Measurements from ENCODE around the gene NAV2.
A peak's percentile ranks its signal among the peaks of the same experiment; 100 is the strongest.

The NAV2 gene

DNA sequence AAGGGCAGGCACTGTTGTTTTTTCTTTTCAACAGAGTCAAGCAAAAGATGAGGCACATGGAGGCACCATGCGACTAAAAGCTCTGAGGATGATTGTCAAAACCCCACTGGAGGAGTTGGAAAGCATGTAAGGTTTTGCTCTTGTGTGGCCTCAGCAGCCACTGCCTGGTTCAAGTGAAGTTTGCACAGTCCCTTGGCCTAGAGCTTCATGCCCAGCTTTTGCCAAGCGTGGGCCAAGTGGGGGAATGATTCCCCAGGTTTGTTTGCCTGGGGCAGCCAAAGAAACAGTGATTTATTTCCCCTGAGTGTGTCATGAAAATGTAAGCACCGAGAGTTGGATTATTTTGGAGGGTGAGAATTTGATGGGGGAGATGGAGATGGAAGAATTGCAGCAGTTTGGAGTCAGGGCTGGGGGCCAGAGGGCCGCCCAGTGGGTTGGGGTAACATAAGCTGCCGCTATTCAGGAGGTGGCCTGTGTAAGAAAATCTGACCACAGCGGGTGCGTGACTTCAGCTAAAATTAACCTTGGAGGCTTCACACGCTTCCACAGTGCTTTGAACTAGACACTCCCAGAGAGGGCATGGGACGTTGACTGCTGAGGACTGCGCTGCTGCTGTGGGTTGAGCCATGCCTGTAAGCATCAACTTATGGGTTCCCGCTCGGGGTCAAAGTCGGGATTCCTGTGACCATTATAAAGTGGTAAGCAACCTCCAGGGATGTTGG lies 100.7 kb downstream of the NAV2 start:
- no peak for DNase-seq

DNA sequence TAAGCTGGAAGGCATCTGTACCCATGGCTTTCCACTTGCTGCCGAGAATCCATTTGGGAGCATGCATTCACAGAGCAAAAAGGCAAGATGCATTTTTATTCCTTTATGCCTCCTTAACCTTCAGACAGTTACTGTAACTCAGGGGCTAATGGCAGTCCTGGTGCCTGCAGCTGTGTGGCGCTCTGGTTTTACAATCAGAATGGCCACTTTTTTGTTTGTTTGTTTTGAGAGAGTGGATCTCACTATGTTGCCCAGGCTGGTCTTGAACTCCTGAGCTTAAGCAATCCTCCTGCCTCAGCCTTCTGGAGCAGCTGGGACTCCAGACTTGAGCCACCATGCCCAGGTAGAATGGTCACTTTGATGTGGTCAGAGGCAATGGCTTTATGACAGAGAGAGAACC lies 101.8 kb downstream of the NAV2 start:
- no peak for DNase-seq

DNA sequence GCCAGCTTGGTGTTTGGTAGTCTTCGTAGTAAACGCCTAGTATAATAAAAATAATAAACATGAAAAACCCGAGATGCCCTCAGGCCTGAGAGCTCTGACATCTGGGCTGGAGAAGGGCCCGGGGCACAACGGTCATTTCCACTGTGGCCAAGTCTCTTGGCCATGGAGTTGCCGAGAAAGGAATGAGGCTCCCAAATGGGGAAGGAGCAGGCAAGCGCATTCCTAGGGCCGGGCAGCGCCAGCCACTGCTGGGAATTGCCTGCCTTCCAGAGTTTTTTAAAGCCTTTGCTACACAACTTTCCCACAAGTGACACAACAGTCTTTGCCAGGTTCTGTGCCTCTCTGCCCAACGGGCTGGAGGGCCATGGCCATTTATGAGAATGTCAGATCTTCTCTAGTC lies 103.4 kb downstream of the NAV2 start:
- DNase-seq: no peak

DNA sequence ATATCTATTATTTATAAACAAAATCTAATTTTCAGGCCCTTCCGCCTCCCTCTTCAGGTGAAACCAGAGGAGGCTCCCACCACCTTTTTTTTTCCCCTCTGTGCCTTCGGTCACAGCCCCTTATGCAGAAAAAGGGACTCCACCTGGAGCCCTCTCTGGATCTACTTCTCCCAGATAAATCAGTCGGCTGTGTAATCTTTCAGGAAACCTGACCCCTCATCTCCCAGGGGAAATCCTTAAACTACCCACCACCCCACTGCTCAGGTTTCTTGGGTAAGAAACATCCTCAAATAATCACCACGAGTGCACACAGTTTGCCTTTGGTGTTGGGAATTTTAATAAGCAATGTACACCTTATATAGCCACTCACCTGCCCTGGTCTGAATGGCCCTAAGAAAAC lies 104.2 kb downstream of the NAV2 start:
- no peak for DNase-seq

DNA sequence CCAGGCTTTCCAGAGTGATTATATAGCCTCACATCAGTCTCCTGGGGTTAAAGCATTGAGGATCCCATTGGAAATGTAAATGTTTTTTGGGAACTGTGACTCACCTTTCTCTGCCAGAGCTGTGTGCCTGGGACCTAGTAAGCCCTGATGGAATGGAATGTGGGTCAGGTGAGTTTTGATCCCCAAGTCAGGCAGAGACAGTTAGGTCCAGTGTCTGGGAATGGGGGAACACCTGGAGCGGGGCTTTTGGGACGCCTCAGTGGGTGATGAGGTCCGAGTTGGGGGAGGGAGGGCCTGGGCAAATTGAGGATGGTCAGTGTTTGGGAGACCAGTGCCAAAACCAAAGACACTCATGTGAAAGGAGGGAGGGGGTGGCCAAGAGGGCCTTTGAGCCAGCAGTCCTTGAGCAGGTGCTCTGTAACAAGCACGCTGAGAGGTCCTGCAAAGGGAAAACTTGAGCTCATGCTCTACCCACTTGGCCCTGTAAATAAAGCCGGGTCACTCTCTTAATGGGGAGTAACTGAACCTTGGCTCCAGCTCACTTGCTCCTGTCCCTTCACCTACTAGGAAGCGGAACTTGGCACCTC lies 104.7 kb downstream of the NAV2 start:
- no peak for DNase-seq

DNA sequence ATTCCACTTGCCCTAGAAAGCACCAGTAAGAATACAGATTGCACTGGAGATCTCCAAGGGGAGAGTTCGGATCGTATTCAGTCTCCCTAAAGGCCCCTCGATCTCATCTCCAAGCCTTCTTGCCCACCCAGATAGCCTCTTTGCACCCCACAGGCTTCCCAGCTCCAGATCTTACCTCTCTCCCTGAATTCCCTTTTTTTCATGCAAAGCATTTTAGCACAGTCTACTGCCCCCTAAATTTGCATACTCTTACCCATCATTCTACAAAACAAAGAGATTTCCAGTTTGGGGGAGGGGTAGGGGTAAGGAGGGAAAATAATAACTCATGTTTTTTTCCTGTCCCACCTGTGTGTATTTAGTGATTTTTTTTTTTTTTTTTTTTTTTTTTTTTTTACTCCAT lies 105.2 kb downstream of the NAV2 start:
- no peak for DNase-seq

DNA sequence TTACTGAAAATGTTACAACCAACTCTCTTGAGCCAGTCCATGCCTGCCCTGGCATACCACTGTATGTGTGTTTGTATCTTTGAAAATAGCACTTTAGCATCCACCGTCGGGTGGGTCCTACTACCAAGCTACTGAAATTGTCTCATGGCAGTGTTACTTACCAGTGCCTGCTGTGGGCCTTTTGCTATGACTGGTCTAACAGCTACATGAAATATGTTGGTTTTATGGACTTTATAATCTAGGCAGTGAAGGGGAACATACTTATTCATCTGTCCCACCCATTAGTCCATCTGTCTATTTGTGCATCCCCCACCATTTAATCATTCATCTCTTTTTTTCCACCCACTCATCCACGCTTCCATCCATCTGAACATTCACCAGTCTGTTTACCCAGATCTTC lies 106.0 kb downstream of the NAV2 start:
- peak; percentile 37 for DNase-seq

DNA sequence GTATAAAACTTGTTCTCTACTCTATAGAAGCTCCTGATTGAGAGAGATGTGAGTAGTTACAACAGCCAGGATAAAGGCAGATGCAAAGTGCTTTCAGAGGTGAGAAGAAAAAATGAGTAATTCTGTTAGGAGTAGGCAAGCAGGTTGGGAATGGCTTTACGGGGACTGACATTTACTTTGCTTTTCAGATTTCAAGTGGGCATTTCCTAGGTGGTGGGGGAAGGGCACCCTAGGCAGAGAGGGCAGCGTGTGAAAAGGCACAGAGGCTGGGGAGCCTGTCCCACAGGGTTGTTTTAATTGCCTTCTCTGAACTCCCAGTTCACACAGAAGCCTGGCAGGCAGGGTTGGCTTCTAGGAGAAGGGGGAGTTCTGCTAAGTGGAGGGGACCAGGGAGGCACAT lies 106.5 kb downstream of the NAV2 start:
- no peak for DNase-seq

DNA sequence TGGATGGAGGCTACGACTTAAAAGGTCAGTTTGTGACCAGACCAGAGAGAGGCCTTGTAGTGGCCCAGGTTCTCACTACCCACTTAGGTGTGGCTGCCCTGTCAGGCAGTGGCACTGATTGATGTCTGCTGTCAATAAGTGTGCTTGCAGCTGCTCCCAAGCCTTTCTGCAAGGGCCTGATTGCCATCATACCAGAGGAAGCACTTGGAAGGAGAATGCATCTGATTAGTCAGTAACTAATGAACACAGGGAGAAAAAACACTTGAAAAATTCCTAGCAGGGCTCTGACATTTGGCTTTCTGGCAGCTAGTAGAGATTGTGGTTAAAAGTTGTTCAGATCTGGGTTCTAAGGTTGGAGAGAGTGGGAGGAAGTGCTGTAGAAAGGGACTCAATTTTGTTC lies 107.5 kb downstream of the NAV2 start:
- DNase-seq: no peak

DNA sequence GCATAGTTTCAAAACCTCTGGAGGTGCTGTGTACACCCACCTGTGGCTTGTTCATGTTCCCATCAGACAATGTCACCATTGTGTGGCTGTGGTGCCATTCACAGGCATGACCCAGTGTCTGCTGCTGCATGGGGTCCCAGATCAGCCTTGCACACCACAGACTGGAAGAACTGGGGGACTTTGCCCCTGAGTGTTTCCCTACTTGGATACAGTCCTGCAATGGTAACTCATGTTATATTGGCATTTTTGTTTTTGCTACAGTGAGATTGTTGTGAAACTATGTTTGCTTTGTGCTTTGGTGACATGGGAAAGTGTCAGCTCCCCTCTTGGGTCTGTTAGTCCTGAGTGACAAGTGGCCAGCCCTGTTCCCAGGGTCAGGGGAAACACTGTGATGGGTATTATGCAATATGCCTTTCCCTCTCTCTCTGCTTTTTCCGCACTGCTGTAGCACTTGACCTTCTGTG lies 108.8 kb downstream of the NAV2 start:
- no peak for DNase-seq

DNA sequence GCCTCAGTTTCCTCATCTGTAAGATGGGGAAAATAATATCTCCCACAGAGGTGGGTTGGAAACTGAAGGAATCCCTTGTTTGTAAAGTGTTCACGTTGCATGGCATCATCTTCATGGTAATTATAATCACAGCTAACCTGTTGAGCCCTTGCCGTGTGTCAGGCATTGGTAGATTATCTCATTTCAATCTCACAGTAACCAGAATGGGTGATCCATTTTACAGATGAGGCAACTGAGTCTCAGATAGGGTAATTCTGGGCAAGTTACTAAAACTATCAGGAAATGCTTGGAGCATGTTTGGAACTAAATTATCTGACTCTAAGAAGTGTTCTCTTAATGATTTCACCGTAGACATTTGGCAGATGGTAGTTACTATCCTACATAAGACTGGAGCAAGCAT lies 109.4 kb downstream of the NAV2 start:
- no peak for DNase-seq

DNA sequence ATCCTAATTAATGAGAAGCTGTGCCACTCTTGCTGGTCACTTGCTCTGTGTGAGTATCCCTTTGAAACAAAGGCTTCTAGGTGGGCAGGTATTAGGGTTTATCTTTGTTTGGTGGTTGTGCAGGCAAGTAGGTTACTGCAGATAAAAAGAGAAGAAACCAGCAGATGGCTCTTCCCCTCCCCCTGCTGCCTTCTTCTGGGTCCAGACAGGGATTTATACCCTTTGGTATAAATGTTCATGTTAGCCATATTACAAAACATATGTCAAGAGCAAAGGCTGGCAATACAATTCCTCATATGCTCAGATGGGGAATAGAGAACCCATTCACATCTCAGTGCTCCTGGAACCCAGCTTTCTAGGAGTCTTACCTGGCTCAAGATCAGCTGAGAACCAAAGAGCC lies 109.9 kb downstream of the NAV2 start:
- no peak for DNase-seq

DNA sequence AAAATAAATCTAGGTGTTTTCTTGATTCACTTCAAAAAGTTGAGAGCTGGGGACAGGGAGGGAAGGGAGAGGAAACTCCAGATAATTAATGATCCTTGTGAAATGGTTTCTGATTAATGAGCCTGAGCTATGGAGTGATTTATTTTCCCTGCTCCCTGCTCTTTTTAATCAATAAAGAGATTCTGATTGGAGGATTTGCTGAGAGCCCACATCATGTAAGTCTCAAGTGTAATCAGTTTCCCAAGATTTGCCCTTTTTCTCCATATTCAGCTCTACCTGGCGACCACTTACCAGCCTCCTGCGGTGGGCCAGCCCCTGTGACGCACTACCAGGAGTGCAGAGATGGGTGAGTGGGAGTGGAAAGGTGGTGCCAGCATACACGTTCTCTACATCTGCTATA lies 114.0 kb downstream of the NAV2 start:
- DNase-seq: no peak

DNA sequence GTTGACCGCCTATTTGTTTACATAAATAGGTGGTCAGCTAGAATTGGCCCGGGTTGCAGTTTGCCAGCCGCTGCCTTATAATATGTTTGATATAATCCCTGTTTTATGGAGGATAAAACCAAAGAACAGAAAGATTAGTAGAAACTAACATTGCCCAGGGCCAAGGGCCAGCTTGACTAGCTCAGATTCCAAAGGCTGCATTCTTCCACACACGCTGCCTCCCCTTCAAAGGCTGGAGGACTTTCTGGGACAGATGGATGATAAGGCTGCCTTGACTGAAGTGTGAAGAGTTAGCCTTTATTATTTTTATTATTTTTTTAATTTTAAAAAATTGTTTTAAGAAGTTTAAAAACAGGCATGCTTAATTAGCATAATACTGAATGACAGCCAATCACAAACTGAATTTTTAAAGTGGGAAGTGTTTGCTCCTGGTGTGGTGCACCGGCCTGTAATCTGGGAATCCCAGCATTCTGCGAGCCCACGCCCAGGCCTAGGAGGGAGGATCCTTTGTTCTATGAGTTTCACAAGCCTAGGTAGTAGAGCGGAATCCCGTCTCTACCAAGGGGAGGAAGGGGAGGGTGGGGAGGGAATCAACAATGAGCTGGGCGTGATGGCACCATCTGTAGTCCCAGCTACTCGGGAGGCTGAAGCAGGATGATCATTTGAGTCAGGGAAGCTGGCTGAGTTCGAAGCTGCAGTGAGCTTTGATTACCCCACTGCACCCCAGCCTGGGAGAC lies 114.9 kb downstream of the NAV2 start:
- no peak for DNase-seq

DNA sequence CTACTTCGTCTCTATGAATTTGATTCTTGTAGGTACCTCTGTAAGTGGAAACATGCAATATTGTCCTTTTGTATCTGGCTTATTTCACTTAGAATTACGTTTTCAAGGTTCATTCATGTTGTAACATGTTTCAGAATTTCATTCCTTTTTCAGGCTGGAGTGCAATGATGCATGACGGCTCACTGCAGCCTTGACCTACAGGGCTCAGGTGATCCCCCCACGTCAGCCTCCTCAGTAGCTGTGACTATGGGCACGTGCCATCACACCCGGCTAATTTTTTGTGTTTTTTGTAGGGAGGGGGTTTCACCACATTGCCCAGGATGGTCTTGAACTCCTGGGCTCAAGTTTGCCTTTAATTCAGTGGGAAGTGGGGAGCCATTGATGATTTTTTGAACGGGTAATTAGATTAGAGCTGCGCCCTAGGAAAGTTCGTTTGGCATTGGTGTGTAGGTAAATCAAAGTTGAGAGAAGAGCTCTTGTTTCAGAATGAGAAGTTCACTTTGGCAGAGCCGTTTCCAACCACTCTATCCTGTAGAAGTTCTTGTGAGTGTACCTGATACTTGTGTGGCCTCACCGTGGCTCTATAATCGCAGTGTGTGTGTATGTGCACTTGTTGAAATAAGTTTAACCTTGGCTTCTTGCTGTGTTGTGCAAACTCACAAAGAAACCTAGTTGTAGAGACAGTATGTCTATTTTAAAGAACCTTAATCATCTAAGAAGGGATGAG lies 115.9 kb downstream of the NAV2 start:
- no peak for DNase-seq

DNA sequence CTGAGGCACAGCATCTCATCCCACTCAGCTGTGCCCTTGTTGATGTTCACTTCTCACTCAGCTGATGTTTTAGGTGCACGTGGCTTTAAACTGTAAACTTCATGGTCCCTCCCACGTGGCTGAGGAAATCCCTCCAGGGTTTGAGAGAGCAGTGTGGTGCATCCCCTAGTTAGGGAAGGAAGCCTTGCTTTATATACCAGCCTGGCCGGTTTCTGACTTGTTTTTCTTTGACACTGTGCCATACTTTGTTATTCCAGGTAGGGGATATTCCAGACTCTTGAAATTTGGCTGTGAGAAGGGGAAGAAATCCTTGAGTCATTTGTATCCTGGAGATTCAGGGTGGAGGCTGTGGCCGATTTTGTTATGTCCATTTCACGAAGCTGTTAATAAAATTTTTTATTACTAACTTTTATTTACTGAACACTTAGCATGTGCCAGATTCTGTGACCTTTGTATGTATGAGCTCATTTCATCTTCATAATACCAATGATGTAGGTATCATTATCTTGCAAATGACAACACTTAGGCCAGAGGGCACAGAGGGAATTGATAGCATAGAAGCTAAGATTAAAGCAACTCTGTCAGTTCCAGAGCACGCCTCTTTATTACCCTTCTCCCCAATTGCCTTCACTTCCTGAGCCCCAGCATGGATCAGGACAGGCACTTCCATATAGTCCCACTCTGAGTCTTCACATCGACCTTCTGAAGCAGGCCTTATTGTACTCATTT lies 116.6 kb downstream of the NAV2 start:
- no peak for DNase-seq

DNA sequence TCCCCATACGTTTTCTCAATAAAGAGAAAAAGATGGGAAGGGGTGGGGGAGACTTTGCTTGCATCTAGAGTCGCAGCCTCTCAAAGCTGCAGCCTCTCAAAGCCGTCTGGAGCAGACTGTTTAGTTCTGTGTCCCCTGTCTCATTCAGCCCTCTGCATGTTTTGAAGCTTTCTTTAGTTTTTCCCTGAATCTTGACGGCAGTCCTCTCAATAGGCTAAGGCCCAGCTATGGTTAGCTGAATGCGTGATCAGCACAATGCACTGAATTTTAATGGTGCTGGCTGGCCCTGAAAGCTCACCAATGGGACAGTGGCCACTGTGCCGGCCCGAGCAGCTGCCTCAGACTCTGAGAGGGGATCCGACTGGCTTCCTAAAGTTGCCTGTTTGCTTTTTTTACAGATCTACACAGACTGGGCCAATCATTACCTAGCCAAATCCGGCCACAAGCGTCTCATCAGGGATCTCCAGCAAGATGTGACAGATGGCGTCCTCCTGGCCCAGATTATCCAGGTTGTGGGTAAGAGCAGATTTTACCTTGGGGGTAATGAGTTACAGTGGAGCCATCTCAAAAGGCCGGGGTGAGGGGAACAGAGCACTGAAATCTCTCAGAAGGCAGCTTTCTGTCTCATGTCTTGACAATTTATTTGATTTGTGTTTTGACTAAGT lies 119.6 kb downstream of the NAV2 start:
- DNase-seq: no peak

DNA sequence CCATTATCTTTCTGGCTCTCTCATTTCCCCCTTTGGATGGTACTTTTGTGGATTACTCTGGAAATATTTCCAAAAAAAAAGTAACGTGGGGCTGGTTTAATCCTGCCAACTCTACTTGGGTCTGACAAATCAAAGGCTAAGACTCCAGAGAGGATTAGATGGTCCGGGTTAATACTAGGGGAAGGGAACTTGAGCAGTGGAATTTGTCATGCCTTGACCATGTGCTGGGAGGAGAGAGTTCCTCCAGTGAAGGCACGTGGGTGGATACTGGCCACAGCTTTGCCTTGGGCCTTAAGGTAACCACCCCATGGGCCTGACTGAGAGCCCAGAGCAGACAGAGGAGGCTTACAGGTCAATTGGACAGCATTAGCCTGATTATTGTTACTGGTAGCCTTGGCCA lies 120.3 kb downstream of the NAV2 start:
- no peak for DNase-seq

DNA sequence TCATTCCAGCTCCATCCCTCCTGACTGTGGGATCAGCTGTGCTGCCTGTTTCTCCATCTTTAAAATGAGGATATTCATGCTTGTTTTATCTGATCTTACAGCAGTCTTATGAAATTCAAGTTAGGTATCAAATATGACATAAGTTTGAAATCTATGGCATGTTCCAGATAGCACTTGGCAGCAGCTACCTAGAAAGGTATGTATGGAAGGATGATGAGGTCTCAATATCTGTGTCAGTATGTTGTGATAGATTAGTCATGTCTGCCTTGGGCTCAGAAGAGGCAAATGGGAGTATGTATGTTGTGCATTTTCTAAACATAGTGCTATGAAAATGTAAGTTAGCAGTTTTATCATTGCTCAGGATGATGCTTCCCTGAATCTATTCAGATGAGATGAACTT lies 122.1 kb downstream of the NAV2 start:
- DNase-seq: no peak

DNA sequence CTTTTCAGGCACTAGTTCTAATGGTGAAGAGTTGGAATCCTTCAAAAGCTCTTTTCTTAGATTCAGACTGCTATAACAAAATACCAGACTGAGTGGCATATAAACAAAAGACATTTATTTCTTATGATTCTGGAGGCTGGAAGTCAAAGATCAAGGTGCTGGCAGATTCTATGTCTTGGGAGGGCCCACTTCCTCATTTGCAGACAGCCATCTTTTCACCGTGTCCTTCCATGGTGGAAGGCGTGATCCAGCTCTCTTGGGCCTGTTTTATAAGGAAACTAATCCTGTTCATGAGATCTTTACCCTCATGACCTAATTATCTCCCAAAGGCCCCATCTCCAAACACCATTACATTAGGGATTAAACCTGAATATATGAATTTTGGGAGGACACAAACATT lies 124.0 kb downstream of the NAV2 start:
- no peak for DNase-seq

DNA sequence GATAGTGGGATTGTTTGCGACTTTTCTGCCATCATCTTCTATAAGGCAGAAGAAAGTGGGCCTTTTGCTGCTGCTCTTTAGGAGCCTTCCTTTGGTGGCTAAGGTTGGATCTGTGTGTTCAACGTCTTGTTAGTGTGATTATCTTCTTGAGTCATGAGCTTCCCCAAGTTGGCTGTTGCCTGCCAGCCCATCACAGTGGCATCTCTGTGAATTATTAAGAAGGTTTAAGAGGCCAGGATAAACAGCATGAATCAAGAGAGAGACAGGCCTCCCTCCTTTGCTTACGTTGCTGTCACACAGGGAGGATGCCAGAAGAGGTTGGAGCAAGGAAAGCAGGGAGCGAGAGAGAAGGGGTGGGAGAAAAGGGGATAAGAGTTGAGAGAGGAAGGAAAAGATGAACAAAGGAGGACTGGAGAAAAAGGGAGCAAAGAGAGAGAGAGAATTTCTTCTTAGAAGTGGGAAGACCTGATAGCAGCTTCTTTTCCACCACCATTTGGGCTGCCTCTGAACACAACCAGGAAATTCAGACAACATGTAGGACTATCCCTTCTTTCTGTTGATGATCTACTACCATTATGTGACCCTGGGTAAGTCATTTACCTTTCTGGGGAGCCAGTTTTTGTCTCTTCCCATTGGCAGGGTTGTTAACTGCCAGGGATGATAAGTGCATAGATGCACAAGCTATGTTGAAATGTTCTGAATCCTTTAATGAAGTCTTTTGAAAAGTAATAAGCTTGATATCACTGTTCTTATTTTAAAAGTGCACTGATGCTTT lies 126.5 kb downstream of the NAV2 start:
- DNase-seq: no peak

DNA sequence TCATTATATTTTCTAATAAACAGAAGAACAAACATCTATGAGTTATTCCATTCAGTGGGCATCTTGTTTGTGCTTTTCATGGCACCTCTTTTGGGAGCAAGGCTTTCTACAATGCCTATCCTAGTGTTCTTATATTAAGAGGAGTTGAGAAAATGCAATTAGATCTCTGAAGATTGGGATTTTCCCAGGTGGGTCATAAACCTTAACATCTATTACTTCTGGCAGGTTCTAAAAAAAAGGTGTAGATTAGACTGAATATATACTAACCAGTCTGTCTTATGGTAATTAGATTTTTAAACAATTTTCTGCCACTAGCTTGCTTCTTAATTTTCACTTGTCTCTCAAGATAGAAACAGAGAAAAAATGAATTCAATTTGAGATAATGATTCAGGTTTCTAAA lies 128.3 kb downstream of the NAV2 start:
- no peak for DNase-seq
